Measurements from ENCODE around the gene REV3L. TPM values are rescaled to one million over a fixed set of nuclear protein-coding genes. Genes with fewer than 3 reads are reported as not detected.

REV3L gene
- polyA plus RNA-seq, 2 of the 4 experiments (the other 2 are of a cell fraction): 4.1 to 12.4 TPM

DNA sequence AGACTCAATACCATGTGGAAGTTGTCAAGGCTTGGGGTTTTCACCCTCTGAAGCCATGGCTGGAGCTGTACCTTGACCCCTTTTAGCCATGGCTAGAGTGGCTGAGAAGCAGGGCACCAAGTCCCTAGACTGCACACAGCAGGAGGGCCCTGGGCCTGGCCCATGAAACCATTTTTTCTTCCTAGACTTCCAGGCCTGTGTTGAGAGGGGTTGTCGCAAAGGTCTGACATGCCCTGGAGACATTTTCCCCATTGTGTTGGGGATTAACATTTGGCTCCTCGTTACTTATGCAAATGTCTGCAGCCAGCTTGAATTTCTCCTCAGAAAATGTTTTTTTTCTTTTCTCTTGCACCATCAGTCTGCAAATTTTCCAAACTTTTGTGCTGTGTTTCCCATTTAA is 199.3 kb downstream of the REV3L start:
- H3K9me3 ChIP-seq: no peaks in the 10 kb centered on the region
- TF ChIP-seq ZNF302 (CRISPR knock-in tag; IDR thresholded peaks at IDR 0.05) (no peak), EP300 (IDR thresholded peaks at IDR 0.05) (no peak), ZSCAN20 (CRISPR knock-in tag; IDR thresholded peaks at IDR 0.05) (no peak), HEYL (CRISPR knock-in tag; IDR thresholded peaks at IDR 0.05) (no peak), NR3C1 (IDR thresholded peaks at IDR 0.05) (no peak), PHF8 (IDR thresholded peaks at IDR 0.05; ENCODE audit: borderline replicate concordance, low read depth) (no peak), EHMT2 (IDR thresholded peaks at IDR 0.05; ENCODE audit: low read depth) (no peak), RAD21 (conservative IDR thresholded peaks at IDR 0.05 in 1 of 2, IDR thresholded peaks at IDR 0.05 in 1 of 2) (no peak), CEBPB (IDR thresholded peaks at IDR 0.05) (no peak), RARB (CRISPR knock-in tag; IDR thresholded peaks at IDR 0.05) (no peak), POLR2A (IDR thresholded peaks at IDR 0.05; ENCODE audit: low read length) (no peak), CHD4 (IDR thresholded peaks at IDR 0.05; ENCODE audit: borderline replicate concordance) (no peak), NFE2L2 (conservative IDR thresholded peaks at IDR 0.05; ENCODE audit: low read length) (no peak)
- TF ChIP-seq, protein P1, sequence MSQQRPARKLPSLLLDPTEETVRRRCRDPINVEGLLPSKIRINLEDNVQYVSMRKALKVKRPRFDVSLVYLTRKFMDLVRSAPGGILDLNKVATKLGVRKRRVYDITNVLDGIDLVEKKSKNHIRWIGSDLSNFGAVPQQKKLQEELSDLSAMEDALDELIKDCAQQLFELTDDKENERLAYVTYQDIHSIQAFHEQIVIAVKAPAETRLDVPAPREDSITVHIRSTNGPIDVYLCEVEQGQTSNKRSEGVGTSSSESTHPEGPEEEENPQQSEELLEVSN (IDR thresholded peaks at IDR 0.05; ENCODE audit: borderline replicate concordance, low read depth): no peak
- TF ChIP-seq, protein P2, sequence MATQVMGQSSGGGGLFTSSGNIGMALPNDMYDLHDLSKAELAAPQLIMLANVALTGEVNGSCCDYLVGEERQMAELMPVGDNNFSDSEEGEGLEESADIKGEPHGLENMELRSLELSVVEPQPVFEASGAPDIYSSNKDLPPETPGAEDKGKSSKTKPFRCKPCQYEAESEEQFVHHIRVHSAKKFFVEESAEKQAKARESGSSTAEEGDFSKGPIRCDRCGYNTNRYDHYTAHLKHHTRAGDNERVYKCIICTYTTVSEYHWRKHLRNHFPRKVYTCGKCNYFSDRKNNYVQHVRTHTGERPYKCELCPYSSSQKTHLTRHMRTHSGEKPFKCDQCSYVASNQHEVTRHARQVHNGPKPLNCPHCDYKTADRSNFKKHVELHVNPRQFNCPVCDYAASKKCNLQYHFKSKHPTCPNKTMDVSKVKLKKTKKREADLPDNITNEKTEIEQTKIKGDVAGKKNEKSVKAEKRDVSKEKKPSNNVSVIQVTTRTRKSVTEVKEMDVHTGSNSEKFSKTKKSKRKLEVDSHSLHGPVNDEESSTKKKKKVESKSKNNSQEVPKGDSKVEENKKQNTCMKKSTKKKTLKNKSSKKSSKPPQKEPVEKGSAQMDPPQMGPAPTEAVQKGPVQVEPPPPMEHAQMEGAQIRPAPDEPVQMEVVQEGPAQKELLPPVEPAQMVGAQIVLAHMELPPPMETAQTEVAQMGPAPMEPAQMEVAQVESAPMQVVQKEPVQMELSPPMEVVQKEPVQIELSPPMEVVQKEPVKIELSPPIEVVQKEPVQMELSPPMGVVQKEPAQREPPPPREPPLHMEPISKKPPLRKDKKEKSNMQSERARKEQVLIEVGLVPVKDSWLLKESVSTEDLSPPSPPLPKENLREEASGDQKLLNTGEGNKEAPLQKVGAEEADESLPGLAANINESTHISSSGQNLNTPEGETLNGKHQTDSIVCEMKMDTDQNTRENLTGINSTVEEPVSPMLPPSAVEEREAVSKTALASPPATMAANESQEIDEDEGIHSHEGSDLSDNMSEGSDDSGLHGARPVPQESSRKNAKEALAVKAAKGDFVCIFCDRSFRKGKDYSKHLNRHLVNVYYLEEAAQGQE (IDR thresholded peaks at IDR 0.05): no peak
- TF ChIP-seq, protein P3, sequence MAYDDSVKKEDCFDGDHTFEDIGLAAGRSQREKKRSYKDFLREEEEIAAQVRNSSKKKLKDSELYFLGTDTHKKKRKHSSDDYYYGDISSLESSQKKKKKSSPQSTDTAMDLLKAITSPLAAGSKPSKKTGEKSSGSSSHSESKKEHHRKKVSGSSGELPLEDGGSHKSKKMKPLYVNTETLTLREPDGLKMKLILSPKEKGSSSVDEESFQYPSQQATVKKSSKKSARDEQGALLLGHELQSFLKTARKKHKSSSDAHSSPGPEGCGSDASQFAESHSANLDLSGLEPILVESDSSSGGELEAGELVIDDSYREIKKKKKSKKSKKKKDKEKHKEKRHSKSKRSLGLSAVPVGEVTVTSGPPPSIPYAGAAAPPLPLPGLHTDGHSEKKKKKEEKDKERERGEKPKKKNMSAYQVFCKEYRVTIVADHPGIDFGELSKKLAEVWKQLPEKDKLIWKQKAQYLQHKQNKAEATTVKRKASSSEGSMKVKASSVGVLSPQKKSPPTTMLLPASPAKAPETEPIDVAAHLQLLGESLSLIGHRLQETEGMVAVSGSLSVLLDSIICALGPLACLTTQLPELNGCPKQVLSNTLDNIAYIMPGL (CRISPR knock-in tag; IDR thresholded peaks at IDR 0.05; ENCODE audit: borderline replicate concordance): no peak
- TF ChIP-seq, protein P4, sequence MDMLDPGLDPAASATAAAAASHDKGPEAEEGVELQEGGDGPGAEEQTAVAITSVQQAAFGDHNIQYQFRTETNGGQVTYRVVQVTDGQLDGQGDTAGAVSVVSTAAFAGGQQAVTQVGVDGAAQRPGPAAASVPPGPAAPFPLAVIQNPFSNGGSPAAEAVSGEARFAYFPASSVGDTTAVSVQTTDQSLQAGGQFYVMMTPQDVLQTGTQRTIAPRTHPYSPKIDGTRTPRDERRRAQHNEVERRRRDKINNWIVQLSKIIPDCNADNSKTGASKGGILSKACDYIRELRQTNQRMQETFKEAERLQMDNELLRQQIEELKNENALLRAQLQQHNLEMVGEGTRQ (IDR thresholded peaks at IDR 0.05): no peak
- TF ChIP-seq, protein P5, sequence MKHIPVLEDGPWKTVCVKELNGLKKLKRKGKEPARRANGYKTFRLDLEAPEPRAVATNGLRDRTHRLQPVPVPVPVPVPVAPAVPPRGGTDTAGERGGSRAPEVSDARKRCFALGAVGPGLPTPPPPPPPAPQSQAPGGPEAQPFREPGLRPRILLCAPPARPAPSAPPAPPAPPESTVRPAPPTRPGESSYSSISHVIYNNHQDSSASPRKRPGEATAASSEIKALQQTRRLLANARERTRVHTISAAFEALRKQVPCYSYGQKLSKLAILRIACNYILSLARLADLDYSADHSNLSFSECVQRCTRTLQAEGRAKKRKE (CRISPR knock-in tag; IDR thresholded peaks at IDR 0.05; ENCODE audit: low read depth): no peak
- ChIA-PET POLR2A (no interaction called here), CTCF (interaction anchor here (1.4 to 1.9 kb wide), 2 partner anchors 9 kb away, joined by 5 to 6 read pairs; no protein-coding TSS in a partner anchor)
- H3K27ac ChIP-seq: no peak overlapping the region
- 92% methylated on average over 2 of the region's 2 CpGs for WGBS (ENCODE audit: missing lambda C conversion rate)
- H3K4me2 ChIP-seq: no peak overlapping the region
- H3K4me3 ChIP-seq: no peak overlapping the region
- DNase-seq (ENCODE audit: low read depth in 1 of 2, low spot score in 1 of 2) (no peak), ATAC-seq (no peak), FAIRE-seq (no peak)
- no peaks in the 10 kb centered on the region for H3K4me1 ChIP-seq

DNA sequence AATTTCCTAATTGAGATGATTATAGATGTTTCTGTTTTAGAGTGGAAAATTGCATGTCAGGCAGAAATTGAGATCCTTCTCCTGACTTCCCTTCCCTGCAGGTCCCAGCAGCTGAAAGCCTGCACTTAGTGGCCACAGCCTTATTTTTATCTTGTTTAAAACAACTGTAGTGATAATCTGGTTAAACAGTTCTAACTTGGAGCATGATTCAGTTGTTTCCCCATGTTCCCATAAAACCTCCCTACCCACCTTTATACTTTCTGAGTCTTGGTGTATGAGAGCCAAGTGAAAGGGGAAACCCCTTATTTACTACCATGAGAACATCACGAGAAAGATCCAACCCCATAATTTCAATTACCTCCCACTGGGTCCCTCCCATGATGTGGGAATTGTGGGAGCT is 200.5 kb downstream of the REV3L start:
- FAIRE-seq: no peak

More for the DNA sequence above, 200.5 kb downstream of the REV3L start:
- Histone ChIP-seq H3K27ac (no peak overlapping the region), H3K9me3 (no peaks in the 10 kb centered on the region), H3K4me3 (no peak overlapping the region), H3K4me2 (no peak overlapping the region), H3K4me1 (no peaks in the 10 kb centered on the region)
- DNase-seq (ENCODE audit: low read depth in 1 of 2, low spot score in 1 of 2) (no peak), ATAC-seq (no peak)
- TF ChIP-seq KDM1A (IDR thresholded peaks at IDR 0.05; ENCODE audit: low read depth): no peak
- TF ChIP-seq HOXB13 (CRISPR knock-in tag; IDR thresholded peaks at IDR 0.05; ENCODE audit: low read depth): no peak
- no peak for TF ChIP-seq CBX2 (IDR thresholded peaks at IDR 0.05; ENCODE audit: borderline replicate concordance, low read depth)
- TF ChIP-seq, protein P6, sequence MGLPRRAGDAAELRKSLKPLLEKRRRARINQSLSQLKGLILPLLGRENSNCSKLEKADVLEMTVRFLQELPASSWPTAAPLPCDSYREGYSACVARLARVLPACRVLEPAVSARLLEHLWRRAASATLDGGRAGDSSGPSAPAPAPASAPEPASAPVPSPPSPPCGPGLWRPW (IDR thresholded peaks at IDR 0.05): no peak
- TF ChIP-seq BHLHE40 (IDR thresholded peaks at IDR 0.05; ENCODE audit: low read depth, low read length): no peak
- TF ChIP-seq CBX8 (IDR thresholded peaks at IDR 0.05): no peak
- TF ChIP-seq, protein P4 (IDR thresholded peaks at IDR 0.05): no peak
- TF ChIP-seq, protein P7, sequence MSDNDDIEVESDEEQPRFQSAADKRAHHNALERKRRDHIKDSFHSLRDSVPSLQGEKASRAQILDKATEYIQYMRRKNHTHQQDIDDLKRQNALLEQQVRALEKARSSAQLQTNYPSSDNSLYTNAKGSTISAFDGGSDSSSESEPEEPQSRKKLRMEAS (IDR thresholded peaks at IDR 0.05): no peak
- no peak for TF ChIP-seq MYC (IDR thresholded peaks at IDR 0.05; ENCODE audit: borderline replicate concordance, low read length)
- TF ChIP-seq HOXA7 (CRISPR knock-in tag; IDR thresholded peaks at IDR 0.05): no peak
- TF ChIP-seq ZSCAN20 (CRISPR knock-in tag; IDR thresholded peaks at IDR 0.05): no peak
- no peak for TF ChIP-seq FOSL2 (IDR thresholded peaks at IDR 0.05)
- TF ChIP-seq FOSL2 (CRISPR knock-in tag; IDR thresholded peaks at IDR 0.05): no peak
- WGBS (ENCODE audit: missing lambda C conversion rate): 72% methylated on average over 1 of the region's 1 CpG
- ChIA-PET CTCF (interaction anchor here (0.7 to 1.9 kb wide), 3 partner anchors 7 to 1024 kb away, joined by 3 to 6 read pairs (median 5); no protein-coding TSS in a partner anchor), POLR2A (no interaction called here)

Data from A549 (cell line).